Activated CD4-positive, alpha-beta T cell treated with anti-CD3 and anti-CD28 coated beads for 36 hours (primary cell): ENCODE measurements around the gene SFXN3. TPM values are rescaled to one million over a fixed set of nuclear protein-coding genes. Genes with fewer than 3 reads are reported as not detected.

Source experiments
- ATAC-seq: fragments of 200-7000 bp; cut with Tn5 transposase; one replicate; pipeline ENCODE4 v1.10.0; 2021; ENCODE audit warnings: mild to moderate bottlenecking, moderate library complexity
- CTCF ChIA-PET: fragments of 350-600 bp; sonication (Branson Sonifier 250); formaldehyde crosslinking; loops from one replicate; lab custom pipeline; 2021; ENCODE audit warnings: antibody characterized with exemption; lab: Charles Lee
- POLR2A ChIA-PET: fragments of 350-600 bp; sonication (Branson Sonifier 250); formaldehyde crosslinking; loops from one replicate; lab custom pipeline; 2021; ENCODE audit warnings: antibody characterized with exemption, inconsistent platforms; lab: Charles Lee
- DNase-seq: peaks from one replicate; pipeline ENCODE4 v3.0.0-alpha.2; 2020
- H3K27ac Mint-ChIP-seq: one replicate; pipeline ENCODE4 v1.8.0; 2021; ENCODE audit warnings: mixed read lengths
- H3K27me3 Mint-ChIP-seq: one replicate; pipeline ENCODE4 v1.8.0; 2021; ENCODE audit warnings: mixed read lengths
- H3K36me3 Mint-ChIP-seq: one replicate; pipeline ENCODE4 v1.8.0; 2021; ENCODE audit warnings: low read depth, mixed read lengths
- H3K4me1 Mint-ChIP-seq: one replicate; pipeline ENCODE4 v1.8.0; 2021; ENCODE audit warnings: mixed read lengths
- H3K4me3 Mint-ChIP-seq: one replicate; pipeline ENCODE4 v1.8.0; 2021; ENCODE audit warnings: mild to moderate bottlenecking, moderate library complexity, mixed read lengths
- H3K9me3 Mint-ChIP-seq: one replicate; pipeline ENCODE4 v1.8.0; 2021; ENCODE audit warnings: low read depth, mixed read lengths
- intact Hi-C, 2 experiments: fragments of 100-400 bp; cut with DNase I in 1 of 2; cut with micrococcal nuclease in 1 of 2; formaldehyde crosslinking; loops; one replicate each; pipeline versions ENCODE4 v1.14.2 to v1.15.1; 2022 to 2024; cut with DNase I, micrococcal nuclease
- total RNA-seq, 2 experiments: library from RNA; stranded (reverse); gene quantifications; one replicate each; pipeline ENCODE4 v1.2.3, GENCODE V29; 2021

SFXN3 gene, protein sequence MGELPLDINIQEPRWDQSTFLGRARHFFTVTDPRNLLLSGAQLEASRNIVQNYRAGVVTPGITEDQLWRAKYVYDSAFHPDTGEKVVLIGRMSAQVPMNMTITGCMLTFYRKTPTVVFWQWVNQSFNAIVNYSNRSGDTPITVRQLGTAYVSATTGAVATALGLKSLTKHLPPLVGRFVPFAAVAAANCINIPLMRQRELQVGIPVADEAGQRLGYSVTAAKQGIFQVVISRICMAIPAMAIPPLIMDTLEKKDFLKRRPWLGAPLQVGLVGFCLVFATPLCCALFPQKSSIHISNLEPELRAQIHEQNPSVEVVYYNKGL
- 10 to 100 TPM; 30.0 to 37.7 TPM for total RNA-seq

DNA sequence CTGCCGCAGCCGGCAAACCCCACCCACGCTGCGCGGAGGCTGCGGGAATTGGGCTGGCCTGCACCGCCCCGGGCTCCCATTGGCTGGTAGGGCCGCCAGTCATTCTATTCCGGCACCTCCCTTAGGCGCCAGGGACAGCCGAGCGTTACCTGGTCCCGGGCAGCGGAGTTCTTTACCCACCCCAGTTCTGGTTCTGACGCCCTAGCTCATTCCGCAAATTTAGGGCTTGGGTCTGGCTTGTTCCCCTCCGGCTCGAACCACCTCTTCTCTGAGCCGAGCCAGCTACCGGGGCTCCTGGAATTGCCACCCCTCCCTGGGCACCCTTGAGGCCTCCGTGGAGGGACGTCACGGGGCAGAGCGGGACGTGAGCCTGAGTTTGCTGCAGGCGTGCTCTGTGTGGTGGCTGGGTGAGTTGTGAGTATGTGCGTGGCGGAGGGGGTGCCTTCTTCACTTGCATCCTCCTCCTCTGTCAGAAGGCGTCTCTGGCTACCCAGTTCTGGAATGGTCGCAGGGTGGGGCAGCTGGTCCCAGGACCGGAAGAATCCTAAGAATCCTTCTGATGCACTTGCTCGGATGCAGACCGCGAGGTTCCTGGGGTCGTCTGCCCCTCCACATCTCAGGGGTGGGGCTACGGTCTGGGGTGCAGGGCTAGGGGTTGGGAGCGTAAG, at the start of gene SFXN3, which contains the start of gene PDZD7:
TSS of gene SFXN3 (plus strand) at position 107 of the 668 bp plus-strand sequence. CDS start 3,461 bp downstream, outside the sequence.
TSS of gene PDZD7 (minus strand) at position 2 of the 668 bp plus-strand sequence. CDS start 910 bp downstream, outside the sequence.
- Mint-ChIP-seq H3K27me3 (no peaks in the 10 kb centered on the region), H3K9me3 (no peaks in the 10 kb centered on the region), H3K27ac (peak within 1 kb of the TSS; percentile 82), H3K36me3 (peaks cover 3% of the 10 kb centered on the region), H3K4me1 (peaks cover 22% of the 10 kb centered on the region), H3K4me3 (peak within 1 kb of the TSS; percentile 80)
- intact Hi-C loops, result loop anchor here (1.0 to 5.0 kb wide), 9 partner anchors 11 to 1025 kb away; partner anchors contain the start of genes MRPL43 (in 2 of the 2), TWNK (in 2 of the 2), ARMH3 (in 1 of the 2) and LZTS2 (in 1 of the 2)
- peak; percentile 85 for ATAC-seq
- CTCF ChIA-PET, result interaction anchor here (0.6 to 25.2 kb wide), 12 partner anchors 9 to 288 kb away, joined by 3 to 526 read pairs (median 5); partner anchors contain the start of gene KAZALD1
- DNase-seq, result peak; percentile 98
- POLR2A ChIA-PET, result interaction anchor here (1.3 kb wide), 1 partner anchor 12 kb away, joined by 11 read pairs; no protein-coding TSS in a partner anchor

DNA sequence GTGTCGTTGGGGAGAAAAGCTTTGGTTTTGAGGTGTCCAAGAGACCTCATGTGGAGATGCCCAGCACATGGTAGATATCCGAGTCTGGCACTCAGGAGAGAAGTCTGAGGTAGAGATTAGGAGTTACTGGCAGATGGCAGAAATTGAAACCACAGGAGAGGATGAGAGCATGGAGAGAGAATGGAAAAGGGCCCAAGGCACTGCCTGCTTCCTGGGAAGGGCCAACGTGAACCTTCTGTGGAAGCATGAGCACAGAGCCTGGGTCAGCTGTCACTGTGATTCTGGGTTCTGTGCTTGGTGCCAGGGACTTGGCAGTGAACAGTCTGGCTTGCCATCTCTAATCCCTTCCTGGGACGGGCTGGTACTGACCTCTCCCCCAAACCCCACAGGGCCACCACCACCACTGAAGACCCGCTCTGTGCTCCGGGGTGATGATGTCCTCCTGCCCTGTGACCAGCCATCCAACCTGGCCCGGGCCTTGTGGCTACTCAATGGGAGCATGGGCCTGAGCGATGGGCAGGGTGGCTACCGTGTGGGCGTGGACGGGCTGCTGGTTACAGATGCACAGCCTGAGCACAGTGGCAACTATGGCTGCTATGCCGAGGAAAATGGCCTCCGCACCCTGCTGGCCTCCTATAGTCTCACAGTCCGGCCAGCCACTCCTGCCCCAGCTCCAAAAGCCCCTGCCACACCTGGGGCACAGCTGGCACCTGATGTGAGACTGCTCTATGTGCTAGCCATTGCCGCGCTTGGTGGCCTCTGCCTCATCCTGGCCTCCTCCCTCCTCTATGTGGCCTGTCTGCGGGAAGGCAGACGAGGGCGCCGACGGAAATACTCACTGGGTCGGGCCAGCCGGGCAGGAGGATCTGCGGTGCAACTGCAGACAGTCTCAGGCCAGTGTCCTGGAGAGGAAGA, 47.9 kb upstream of the SFXN3 start:
- Mint-ChIP-seq H3K4me3 (no peak overlapping the region), H3K27ac (no peak overlapping the region), H3K9me3 (no peaks in the 10 kb centered on the region), H3K4me1 (peaks cover 19% of the 10 kb centered on the region), H3K27me3 (no peaks in the 10 kb centered on the region), H3K36me3 (peaks cover 22% of the 10 kb centered on the region)
- CTCF ChIA-PET, result interaction anchor here (0.7 kb wide), 2 partner anchors 232 to 305 kb away, joined by 3 read pairs; no protein-coding TSS in a partner anchor
- DNase-seq (no peak), ATAC-seq (no peak)
- intact Hi-C loops, result no loop called here
- POLR2A ChIA-PET, result no interaction called here

DNA sequence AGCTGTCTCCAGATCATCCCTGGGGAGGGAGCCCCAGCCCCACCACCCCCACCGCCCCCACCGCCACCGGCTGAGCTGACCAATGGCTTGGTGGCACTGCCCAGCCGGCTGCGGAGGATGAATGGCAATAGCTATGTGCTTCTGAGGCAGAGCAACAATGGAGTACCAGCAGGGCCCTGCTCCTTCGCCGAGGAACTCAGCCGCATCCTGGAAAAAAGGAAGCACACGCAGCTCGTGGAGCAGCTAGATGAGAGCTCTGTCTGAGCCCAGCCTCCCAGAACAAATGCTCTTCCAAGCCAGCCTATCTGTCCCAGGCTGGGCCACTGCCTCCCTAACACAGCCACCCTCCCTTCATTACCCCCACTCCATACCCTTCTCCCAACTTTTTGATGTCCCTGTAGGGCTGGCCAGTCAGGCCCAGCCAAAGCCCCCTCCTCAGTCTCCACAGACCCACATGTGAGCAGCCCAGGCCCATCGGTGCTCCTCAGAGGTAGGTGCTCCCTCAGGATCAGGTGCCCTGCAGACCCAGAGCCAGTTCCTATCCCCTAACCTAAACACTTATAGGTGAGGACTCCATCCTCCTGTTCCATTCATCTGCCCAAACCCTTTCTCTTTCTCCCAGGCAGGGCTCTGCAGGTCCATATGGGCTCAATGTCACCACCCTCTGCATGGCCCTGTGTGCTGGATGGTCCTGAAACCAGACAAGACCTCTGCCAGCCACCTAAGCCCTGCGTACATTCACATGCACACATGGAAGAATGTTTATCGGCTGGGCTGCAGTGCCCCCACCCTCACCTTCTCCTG, 47.0 kb upstream of the SFXN3 start:
- CTCF ChIA-PET, result no interaction called here
- H3K27me3 Mint-ChIP-seq, result no peaks in the 10 kb centered on the region
- ATAC-seq (no peak), DNase-seq (peak; percentile 1)
- POLR2A ChIA-PET, result no interaction called here
- H3K36me3 Mint-ChIP-seq, result peaks cover 22% of the 10 kb centered on the region
- H3K4me3 Mint-ChIP-seq, result no peak overlapping the region
- peaks cover 24% of the 10 kb centered on the region for H3K4me1 Mint-ChIP-seq
- H3K9me3 Mint-ChIP-seq, result no peaks in the 10 kb centered on the region
- H3K27ac Mint-ChIP-seq, result no peak overlapping the region
- intact Hi-C loops, result no loop called here

DNA sequence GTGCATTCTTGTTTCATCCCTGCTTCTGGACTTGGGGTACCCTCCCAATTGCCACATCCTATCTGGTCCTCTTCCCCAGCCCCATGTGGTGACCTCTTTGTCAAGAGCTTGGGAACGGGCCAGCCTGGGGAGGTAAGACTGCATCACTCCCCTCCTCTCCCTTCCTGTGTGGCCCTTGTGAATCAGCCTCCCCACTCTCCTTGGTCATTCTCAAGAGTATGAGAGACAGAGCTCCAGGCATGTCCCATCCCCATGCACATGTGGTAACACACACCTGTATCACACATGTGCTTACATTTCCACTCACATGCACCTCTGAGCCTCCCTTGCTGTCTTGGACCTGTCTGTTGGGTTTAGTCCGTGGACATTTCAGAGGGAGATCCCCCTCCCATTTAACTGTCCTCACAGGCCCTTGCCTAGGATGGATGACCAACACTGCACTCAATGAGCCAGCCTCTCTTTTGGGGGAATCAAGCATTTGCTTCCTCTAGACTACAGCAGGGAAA, 46.3 kb upstream of the SFXN3 start:
- H3K27ac Mint-ChIP-seq, result no peak overlapping the region
- no peaks in the 10 kb centered on the region for H3K9me3 Mint-ChIP-seq
- no peaks in the 10 kb centered on the region for H3K27me3 Mint-ChIP-seq
- peaks cover 29% of the 10 kb centered on the region for H3K36me3 Mint-ChIP-seq
- ChIA-PET CTCF (interaction anchor here (1.7 to 4.7 kb wide), 2 partner anchors 13 to 30 kb away, joined by 5 to 42 read pairs; partner anchors contain the start of gene LZTS2), POLR2A (no interaction called here)
- H3K4me1 Mint-ChIP-seq, result peaks cover 31% of the 10 kb centered on the region
- intact Hi-C loops, result no loop called here
- no peak overlapping the region for H3K4me3 Mint-ChIP-seq
- DNase-seq, result no peak
- ATAC-seq, result no peak

DNA sequence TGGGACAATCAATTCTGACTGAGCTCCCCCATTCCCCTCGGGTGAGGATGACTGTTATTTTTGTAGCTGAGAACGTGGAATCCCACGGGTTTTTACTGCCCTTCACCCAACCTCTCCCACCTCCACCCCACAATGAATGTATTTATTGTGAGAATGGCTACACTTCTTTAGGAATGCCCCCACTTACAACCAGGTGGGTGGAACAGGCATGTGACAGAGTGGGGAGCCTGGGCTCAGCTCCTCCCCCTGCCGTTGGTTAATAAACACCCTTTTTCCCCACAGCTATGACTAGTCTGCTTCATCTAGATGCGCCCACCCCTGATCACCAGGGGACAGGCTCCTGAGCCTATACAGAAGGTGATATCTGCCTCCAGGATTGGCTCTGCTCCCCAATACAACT, 45.7 kb upstream of the SFXN3 start:
- H3K4me3 Mint-ChIP-seq, result peak overlapping the region; percentile 100
- H3K27me3 Mint-ChIP-seq, result no peaks in the 10 kb centered on the region
- intact Hi-C loops, result no loop called here
- peaks cover 34% of the 10 kb centered on the region for H3K4me1 Mint-ChIP-seq
- POLR2A ChIA-PET, result no interaction called here
- CTCF ChIA-PET, result interaction anchor here (1.7 to 4.7 kb wide), 2 partner anchors 12 to 30 kb away, joined by 5 to 42 read pairs; partner anchors contain the start of gene LZTS2
- H3K36me3 Mint-ChIP-seq, result peaks cover 31% of the 10 kb centered on the region
- DNase-seq (no peak), ATAC-seq (no peak)
- H3K27ac Mint-ChIP-seq, result no peak overlapping the region
- no peaks in the 10 kb centered on the region for H3K9me3 Mint-ChIP-seq

DNA sequence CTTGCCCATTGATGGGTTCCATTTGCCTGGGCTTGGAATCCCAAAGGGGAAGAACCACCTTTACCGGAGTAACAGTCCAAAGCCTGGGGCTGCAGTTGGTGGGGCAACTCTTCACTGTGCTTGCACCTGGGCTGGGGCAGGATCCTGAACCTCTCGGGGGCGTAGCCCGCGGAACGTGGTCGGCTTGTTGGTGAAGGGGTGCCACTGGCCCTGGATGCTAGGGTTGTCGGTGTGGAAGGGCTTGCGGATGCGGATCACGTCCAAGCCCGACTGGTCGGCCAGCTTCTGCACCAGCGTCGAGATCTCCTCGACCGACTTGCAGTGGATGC, 44.4 kb upstream of the SFXN3 start:
- ChIA-PET POLR2A (interaction anchor here (0.7 kb wide), 1 partner anchor 78 kb away, joined by 3 read pairs; no protein-coding TSS in a partner anchor), CTCF (interaction anchor here (0.6 to 4.7 kb wide), 8 partner anchors 11 to 854 kb away, joined by 3 to 42 read pairs (median 3); partner anchors contain the start of genes LZTS2 and SEMA4G)
- H3K27me3 Mint-ChIP-seq, result no peaks in the 10 kb centered on the region
- no peaks in the 10 kb centered on the region for H3K9me3 Mint-ChIP-seq
- peaks cover 43% of the 10 kb centered on the region for H3K4me1 Mint-ChIP-seq
- H3K4me3 Mint-ChIP-seq, result peak overlapping the region; percentile 100
- peak overlapping the region; percentile 94 for H3K27ac Mint-ChIP-seq
- H3K36me3 Mint-ChIP-seq, result peaks cover 40% of the 10 kb centered on the region
- no peak for DNase-seq
- no peak for ATAC-seq
- intact Hi-C loops, result no loop called here

DNA sequence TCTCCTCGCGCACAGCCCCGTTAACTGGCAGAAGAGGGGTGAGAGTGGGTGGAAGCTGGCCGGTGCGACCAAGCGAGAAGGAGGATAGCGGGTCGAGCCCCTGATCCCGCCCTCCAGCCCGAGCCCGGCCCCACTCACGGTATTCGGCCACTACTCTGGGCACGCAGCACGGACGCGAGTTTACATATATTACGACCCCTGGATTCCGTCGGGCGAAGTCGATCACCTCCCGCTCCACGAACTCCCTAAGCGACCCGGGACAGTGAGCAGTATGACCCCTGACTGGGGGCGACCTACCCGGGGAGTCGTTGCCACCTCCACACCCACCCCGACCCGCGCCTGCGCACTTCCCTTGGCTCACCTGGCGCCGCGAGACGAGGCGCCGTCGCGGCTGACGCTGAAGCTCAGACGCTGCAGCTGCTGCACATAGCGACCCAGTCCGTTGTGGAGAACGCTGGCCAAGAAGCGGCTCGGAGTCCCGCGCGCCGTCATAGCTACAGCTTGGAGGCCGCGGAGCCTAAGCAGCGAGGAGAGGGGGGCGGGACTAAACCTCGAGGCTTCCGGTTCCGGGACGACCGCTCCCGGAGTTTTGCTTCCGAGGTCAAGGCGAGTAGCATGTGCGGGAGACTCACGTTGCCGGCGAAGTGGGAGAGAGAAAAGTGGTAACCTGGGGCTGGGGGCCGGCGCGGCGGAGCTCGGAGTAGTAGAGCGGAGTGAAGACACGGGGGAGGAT, 43.9 kb upstream of the SFXN3 start, which contains the start of the genes MRPL43 and TWNK:
TSS of gene MRPL43 (minus strand) at position 546 of the 733 bp plus-strand sequence. CDS start at position 492, 54 bp downstream.
TSS of gene TWNK (plus strand) at position 592 of the 733 bp plus-strand sequence. CDS start 668 bp downstream, outside the sequence.
- ChIA-PET POLR2A (no interaction called here), CTCF (interaction anchor here (0.6 to 4.7 kb wide), 8 partner anchors 10 to 854 kb away, joined by 3 to 42 read pairs (median 3); partner anchors contain the start of genes LZTS2 and SEMA4G)
- H3K4me1 Mint-ChIP-seq, result peaks cover 43% of the 10 kb centered on the region
- peak within 1 kb of the TSS; percentile 100 for H3K4me3 Mint-ChIP-seq
- no peaks in the 10 kb centered on the region for H3K27me3 Mint-ChIP-seq
- H3K36me3 Mint-ChIP-seq, result peaks cover 40% of the 10 kb centered on the region
- intact Hi-C loops, result loop anchor here (1.0 kb wide), 9 partner anchors 10 to 601 kb away; partner anchors contain the start of genes PDZD7 (in 2 of the 2), SFXN3 (in 2 of the 2), SLF2 (in 2 of the 2) and DPCD (in 1 of the 2)
- ATAC-seq, result peak; percentile 98
- DNase-seq, result peak; percentile 93
- no peaks in the 10 kb centered on the region for H3K9me3 Mint-ChIP-seq
- H3K27ac Mint-ChIP-seq, result peak within 1 kb of the TSS; percentile 94

DNA sequence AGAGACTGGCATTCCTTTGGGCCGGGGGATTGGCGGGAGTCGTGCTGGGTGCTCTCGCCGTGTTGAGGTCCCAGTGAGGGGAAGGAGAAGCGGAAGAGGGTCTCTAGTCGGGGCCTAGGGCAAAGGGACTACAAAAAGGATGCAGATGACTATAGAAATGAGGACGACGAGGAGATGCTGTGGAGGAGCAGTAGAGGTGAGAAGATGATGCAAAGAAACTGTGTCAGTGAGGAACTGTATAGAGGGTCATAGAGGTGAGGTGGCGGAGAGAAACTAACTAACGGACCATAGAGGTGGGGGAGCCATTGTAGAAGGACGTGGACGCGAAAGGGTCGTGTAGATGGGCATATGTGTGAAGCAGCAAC, 43.4 kb upstream of the SFXN3 start:
- intact Hi-C loops, result loop anchor here (1.0 kb wide), 9 partner anchors 10 to 601 kb away; partner anchors contain the start of genes PDZD7 (in 2 of the 2), SFXN3 (in 2 of the 2), SLF2 (in 2 of the 2) and DPCD (in 1 of the 2)
- POLR2A ChIA-PET, result no interaction called here
- Mint-ChIP-seq H3K4me1 (peaks cover 43% of the 10 kb centered on the region), H3K36me3 (peaks cover 37% of the 10 kb centered on the region), H3K4me3 (peak overlapping the region; percentile 100), H3K27me3 (no peaks in the 10 kb centered on the region), H3K9me3 (no peaks in the 10 kb centered on the region), H3K27ac (peak overlapping the region; percentile 94)
- CTCF ChIA-PET, result interaction anchor here (0.6 to 4.7 kb wide), 4 partner anchors 10 to 77 kb away, joined by 3 to 42 read pairs (median 3); partner anchors contain the start of gene LZTS2
- no peak for DNase-seq
- ATAC-seq, result peak; percentile 22

DNA sequence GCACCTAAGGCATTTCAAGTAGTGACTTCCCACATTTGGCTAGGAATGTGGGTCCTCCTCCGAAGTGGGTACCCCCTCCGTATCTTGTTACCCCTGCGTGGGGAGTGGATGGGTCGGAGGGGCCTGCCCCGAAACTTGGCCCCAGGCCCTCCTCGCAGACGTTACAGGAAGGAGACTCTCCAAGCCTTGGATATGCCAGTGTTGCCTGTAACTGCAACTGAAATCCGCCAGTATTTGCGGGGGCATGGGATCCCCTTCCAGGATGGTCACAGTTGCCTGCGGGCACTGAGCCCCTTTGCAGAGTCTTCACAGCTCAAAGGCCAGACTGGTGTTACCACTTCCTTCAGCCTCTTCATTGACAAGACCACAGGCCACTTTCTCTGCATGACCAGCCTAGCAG, 42.9 kb upstream of the SFXN3 start:
- ATAC-seq (no peak), DNase-seq (no peak)
- Mint-ChIP-seq H3K27ac (no peak overlapping the region), H3K36me3 (peaks cover 40% of the 10 kb centered on the region), H3K27me3 (no peaks in the 10 kb centered on the region), H3K9me3 (no peaks in the 10 kb centered on the region), H3K4me1 (peaks cover 43% of the 10 kb centered on the region), H3K4me3 (peak overlapping the region; percentile 100)
- POLR2A ChIA-PET, result no interaction called here
- intact Hi-C loops, result no loop called here
- CTCF ChIA-PET, result interaction anchor here (0.6 to 4.7 kb wide), 4 partner anchors 9 to 78 kb away, joined by 3 to 42 read pairs (median 4); partner anchors contain the start of gene LZTS2
